Esophagus squamous epithelium (tissue), 5 donors: ENCODE measurements around the gene TIMM9. TPM values are rescaled to one million over a fixed set of nuclear protein-coding genes. Genes with fewer than 3 reads are reported as not detected.

ENCODE experiments used
- DNase-seq: peaks from one replicate; lab custom pipeline; 2025; lab: John Stamatoyannopoulos, UW
- H3K27ac ChIP-seq, 4 donors: fragments of 200-600 bp; sonication (generic); one replicate each; pipeline ENCODE4 v1.5.1; 2016 to 2019; ENCODE audit warnings: mild to moderate bottlenecking in 1 of 4
- H3K27me3 ChIP-seq, 4 donors: fragments of 200-600 bp; sonication (generic); 1 replicate in 3 of 4; 2 replicates in 1 of 4; pipeline versions ENCODE4 v1.5.1 to v1.6.0; 2017 to 2021; ENCODE audit warnings: antibody characterized with exemption in 1 of 4
- H3K36me3 ChIP-seq, 3 donors: fragments of 200-600 bp; sonication (generic); one replicate each; pipeline ENCODE4 v1.5.1; 2016 to 2019
- H3K4me1 ChIP-seq, 3 donors: fragments of 200-600 bp; sonication (generic); one replicate each; pipeline ENCODE4 v1.5.1; 2017 to 2019
- H3K4me3 ChIP-seq, 4 donors: fragments of 200-600 bp; sonication (generic); 1 replicate in 3 of 4; 2 replicates in 1 of 4; pipeline ENCODE4 v1.5.1; 2016 to 2019; ENCODE audit warnings: mild to moderate bottlenecking in 2 of 4, moderate library complexity in 1 of 4
- H3K9me3 ChIP-seq, 3 donors: fragments of 200-600 bp; sonication (generic); one replicate each; pipeline ENCODE4 v1.5.1; 2016 to 2019
- CTCF ChIP-seq, 6 experiments: fragments of 450-650 bp in 4 of 6; fragments of 200-600 bp in 2 of 6; sonication (generic) in 2 of 6; IDR thresholded peaks; one replicate each; pipeline ENCODE4 v1.5.1; 2016 to 2019; ENCODE audit warnings: antibody characterized with exemption in 6 of 6, mild to moderate bottlenecking in 4 of 6, moderate library complexity in 4 of 6
- POLR2A ChIP-seq, 4 donors: fragments of 450-650 bp; IDR thresholded peaks; one replicate each; pipeline ENCODE4 v1.6.1; 2017; ENCODE audit warnings: antibody characterized with exemption in 4 of 4, mild to moderate bottlenecking in 4 of 4, moderate library complexity in 3 of 4
- WGBS, 2 donors: methylation state at CpG; one replicate each; pipeline ENCODE4 v1.1.5; 2018; 5-methylcytosine and 5-hydroxymethylcytosine counted together
- intact Hi-C: fragments of 100-400 bp; cut with DNase I; formaldehyde crosslinking; loops from one replicate; pipeline ENCODE4 v1.15.0; 2022
- total RNA-seq, 4 donors: library from RNA; depleted of rRNA; stranded (reverse); fragments of >200 nt; gene quantifications; one replicate each; pipeline ENCODE4 v1.1.0, GENCODE V29; 2016
- donor health status: DM: yes; HTN: yes; CAD: no.

Gene TIMM9
- total RNA-seq, 4 donors from 2014 or later: 34.0 to 65.0 (median 59.0) TPM

GRCh38 chr14:58398495-58398894 is 28.8 kb downstream of the TIMM9 start:
- no peaks in the 10 kb centered on the region for H3K9me3 ChIP-seq
- no peaks in the 10 kb centered on the region for H3K36me3 ChIP-seq
- TF ChIP-seq POLR2A (IDR thresholded peaks at IDR 0.05): no peak
- no peak for TF ChIP-seq CTCF (IDR thresholded peaks at IDR 0.05)
- DNase-seq: no peak
- H3K4me1 ChIP-seq: peaks cover 4 to 17% (median 4%) of the 10 kb centered on the region in 3 donors
- H3K4me3 ChIP-seq: no peak overlapping the region
- intact Hi-C loops: no loop called here
- no peak overlapping the region for H3K27ac ChIP-seq
- no peaks in the 10 kb centered on the region for H3K27me3 ChIP-seq

- Histone ChIP-seq H3K27ac (no peak overlapping the region), H3K9me3 (no peaks in the 10 kb centered on the region), H3K4me1 (peaks cover 4 to 17% (median 4%) of the 10 kb centered on the region in 3 donors), H3K27me3 (no peaks in the 10 kb centered on the region), H3K36me3 (no peaks in the 10 kb centered on the region), H3K4me3 (no peak overlapping the region)
- intact Hi-C loops: no loop called here
- 90 to 94% methylated on average over 6 of the region's 6 CpGs for WGBS, 2 donors
- TF ChIP-seq CTCF (IDR thresholded peaks at IDR 0.05) (no peak), POLR2A (IDR thresholded peaks at IDR 0.05) (no peak)
- DNase-seq: no peak
Observed at GRCh38 chr14:58397156-58397555, 30.2 kb downstream of the TIMM9 start.

- WGBS, 2 donors: 15 to 25% methylated on average over 12 to 18 of the region's 86 CpGs
- intact Hi-C loops: no loop called here
- H3K27me3 ChIP-seq: no peaks in the 10 kb centered on the region
- peak; percentile 69 to 96 (median 89) for TF ChIP-seq CTCF (IDR thresholded peaks at IDR 0.05)
- TF ChIP-seq POLR2A (IDR thresholded peaks at IDR 0.05): no peak
- no peaks in the 10 kb centered on the region for H3K9me3 ChIP-seq
- peaks cover 4 to 17% (median 4%) of the 10 kb centered on the region in 3 donors for H3K4me1 ChIP-seq
- H3K27ac ChIP-seq: peak within 1 kb of the TSS; percentile 77 to 91 (median 88)
- DNase-seq: peak; percentile 9
- peak within 1 kb of the TSS; percentile 53 to 84 (median 76) for H3K4me3 ChIP-seq
- no peaks in the 10 kb centered on the region for H3K36me3 ChIP-seq
Observed at GRCh38 chr14:58395812-58396788, 31.2 kb downstream of the TIMM9 start, which contains the start of gene TOMM20L. TSS of gene TOMM20L (plus strand) at chr14:58395930. CDS start at chr14:58395958, 28 bp downstream.

DNA sequence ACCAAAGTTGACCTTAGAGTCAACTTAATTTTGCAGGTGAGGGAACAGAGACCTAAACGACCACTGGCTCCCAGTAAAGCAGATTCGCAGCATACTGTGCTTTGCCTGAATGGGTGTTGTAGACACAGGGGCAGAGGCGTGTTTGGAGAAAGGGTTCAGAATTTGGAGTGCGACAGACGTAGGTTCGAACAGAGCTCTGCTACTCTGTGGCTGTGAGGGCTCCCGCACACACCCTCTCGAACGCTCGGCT is 31.8 kb downstream of the TIMM9 start:
- Histone ChIP-seq H3K4me3 (peak overlapping the region; percentile 53 to 84 (median 76)), H3K36me3 (no peaks in the 10 kb centered on the region), H3K27ac (peak overlapping the region; percentile 77 to 91 (median 88)), H3K9me3 (no peaks in the 10 kb centered on the region), H3K4me1 (peaks cover 4 to 17% (median 4%) of the 10 kb centered on the region in 3 donors), H3K27me3 (no peaks in the 10 kb centered on the region)
- WGBS, 2 donors: 10 to 16% methylated on average over 3 to 9 of the region's 10 CpGs
- no peak for DNase-seq
- TF ChIP-seq POLR2A (IDR thresholded peaks at IDR 0.05) (no peak), CTCF (IDR thresholded peaks at IDR 0.05) (no peak)
- intact Hi-C loops: no loop called here

DNA sequence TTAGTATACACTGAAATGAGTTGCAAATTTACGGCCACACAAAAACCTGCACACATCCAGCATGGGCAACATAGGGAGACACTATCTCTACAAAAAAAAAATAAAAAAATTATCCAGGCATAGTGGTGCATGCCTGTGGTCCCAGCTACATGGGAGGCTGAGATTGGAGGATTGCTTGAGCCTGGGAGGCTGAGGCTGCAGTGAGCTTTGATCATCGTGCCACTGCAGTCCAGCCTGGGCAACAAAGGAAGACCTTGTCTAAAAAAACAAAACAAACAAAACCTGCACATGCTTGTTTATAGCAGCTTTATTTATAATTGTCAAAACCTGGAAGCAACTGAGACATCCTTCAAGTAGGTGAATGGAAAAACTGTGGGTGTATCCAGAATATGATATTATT is 36.5 kb downstream of the TIMM9 start:
- Histone ChIP-seq H3K9me3 (no peaks in the 10 kb centered on the region), H3K27ac (no peak overlapping the region), H3K4me3 (no peak overlapping the region), H3K27me3 (no peaks in the 10 kb centered on the region), H3K4me1 (peaks cover 0 to 7% (median 4%) of the 10 kb centered on the region in 3 donors), H3K36me3 (peaks cover 0 to 9% (median 0%) of the 10 kb centered on the region in 3 donors)
- 73 to 76% methylated on average over 2 of the region's 2 CpGs for WGBS, 2 donors
- DNase-seq: no peak
- TF ChIP-seq POLR2A (IDR thresholded peaks at IDR 0.05) (no peak), CTCF (IDR thresholded peaks at IDR 0.05) (no peak)
- intact Hi-C loops: no loop called here
